ENCODE measurements around the gene RYR1.

DNA sequence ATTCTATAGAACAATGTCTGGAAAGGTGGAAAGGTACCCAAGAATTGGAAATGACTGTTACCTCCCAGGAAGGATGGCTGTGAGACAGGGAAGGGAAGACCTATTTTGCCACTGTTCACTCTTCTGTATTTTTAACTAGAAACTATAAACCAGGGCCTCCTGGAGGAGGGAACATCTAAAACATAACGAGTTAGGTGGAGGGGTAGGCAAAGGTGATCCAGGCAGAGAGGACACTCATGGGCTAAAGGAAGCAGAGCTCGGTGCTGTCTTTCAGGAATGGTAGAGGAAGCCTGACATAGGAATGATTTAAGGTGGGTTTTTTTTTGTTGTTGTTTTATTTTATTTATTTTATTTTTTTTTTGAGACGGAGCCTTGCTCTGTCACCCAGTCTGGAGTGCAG, 191.3 kb downstream of the RYR1 start:
- TF ChIP-seq, protein P1, sequence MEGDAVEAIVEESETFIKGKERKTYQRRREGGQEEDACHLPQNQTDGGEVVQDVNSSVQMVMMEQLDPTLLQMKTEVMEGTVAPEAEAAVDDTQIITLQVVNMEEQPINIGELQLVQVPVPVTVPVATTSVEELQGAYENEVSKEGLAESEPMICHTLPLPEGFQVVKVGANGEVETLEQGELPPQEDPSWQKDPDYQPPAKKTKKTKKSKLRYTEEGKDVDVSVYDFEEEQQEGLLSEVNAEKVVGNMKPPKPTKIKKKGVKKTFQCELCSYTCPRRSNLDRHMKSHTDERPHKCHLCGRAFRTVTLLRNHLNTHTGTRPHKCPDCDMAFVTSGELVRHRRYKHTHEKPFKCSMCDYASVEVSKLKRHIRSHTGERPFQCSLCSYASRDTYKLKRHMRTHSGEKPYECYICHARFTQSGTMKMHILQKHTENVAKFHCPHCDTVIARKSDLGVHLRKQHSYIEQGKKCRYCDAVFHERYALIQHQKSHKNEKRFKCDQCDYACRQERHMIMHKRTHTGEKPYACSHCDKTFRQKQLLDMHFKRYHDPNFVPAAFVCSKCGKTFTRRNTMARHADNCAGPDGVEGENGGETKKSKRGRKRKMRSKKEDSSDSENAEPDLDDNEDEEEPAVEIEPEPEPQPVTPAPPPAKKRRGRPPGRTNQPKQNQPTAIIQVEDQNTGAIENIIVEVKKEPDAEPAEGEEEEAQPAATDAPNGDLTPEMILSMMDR (IDR thresholded peaks at IDR 0.05), result no peak
- no peak for TF ChIP-seq EZH2 (IDR thresholded peaks at IDR 0.05; ENCODE audit: borderline replicate concordance, insufficient read depth, low read depth, low read length, poor library complexity, severe bottlenecking)

All from B cell (primary cell).